ENCODE measurements around the gene GYPC.

- TF ChIP-seq SUZ12 (IDR thresholded peaks at IDR 0.05; ENCODE audit: extremely low read depth, insufficient read depth, insufficient read length) (no peak), YY1 (IDR thresholded peaks at IDR 0.05; ENCODE audit: insufficient read depth, insufficient read length) (no peak), ZNF274 (IDR thresholded peaks at IDR 0.05; ENCODE audit: low read depth, low read length) (no peak)
These were observed 48.6 kb downstream of the GYPC start for GRCh38 chr2:126704434-126705160.
